ENCODE results near the gene ZYG11B.
"Not testable (repeated sequence)": the region's sequence is repeated elsewhere in the genome, so short reads cannot be mapped to it uniquely, and the experiment has no call there.

Gene ZYG11B

DNA sequence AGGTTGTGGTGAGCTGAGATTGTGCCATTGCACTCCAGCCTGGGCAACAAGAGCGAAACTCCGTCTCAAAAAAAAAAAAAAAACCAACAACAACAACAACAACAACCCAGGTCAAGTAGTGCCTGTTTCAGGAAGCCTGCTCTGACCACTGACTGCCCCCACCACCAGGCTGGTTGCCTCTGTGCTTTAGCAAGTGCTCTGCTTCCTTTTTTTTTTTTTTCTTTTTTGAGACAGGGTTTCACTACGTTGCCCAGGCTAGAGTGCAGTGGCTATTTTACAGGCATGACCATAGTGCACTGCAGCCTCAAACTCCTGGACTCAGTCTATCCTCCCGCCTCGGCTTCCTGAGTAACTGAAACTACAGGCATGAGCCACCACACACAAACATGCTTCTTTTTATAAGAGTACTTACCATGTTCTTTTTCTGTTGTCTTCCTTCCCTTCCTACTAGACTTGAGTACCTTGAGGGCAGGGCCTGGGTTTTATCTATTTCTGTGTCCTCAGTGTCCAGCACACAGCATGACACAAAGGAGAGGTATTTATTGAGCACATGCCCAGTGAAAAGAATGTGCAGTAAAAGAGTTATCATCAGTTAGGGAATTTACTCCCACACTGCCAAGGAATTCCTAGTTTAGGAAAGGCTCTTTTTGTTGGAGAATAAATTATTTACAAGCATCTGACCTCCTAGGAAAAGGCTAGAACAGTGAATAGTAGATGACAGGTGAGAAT is 18.2 kb upstream of the ZYG11B start:
- DNase-seq: no peak

DNA sequence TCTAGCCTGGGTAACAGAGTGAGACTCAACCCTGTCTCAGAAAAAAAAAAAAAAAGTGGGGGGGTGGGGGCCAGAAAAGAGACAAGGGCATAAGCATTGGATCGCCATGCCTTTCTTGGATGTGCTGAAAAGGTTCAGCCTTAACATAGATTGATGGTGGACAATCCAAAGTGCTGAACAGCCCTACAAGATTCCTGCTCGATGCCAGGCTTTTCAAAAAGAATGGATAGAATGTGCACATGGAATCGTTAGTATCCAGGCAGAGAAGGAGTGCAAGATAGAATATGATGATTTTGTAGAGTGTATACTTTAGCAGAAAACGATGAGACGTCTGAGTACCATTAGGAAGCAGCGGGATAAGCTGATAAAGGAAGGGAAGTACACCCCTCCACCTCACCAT is 17.2 kb upstream of the ZYG11B start:
- no peak for DNase-seq

DNA sequence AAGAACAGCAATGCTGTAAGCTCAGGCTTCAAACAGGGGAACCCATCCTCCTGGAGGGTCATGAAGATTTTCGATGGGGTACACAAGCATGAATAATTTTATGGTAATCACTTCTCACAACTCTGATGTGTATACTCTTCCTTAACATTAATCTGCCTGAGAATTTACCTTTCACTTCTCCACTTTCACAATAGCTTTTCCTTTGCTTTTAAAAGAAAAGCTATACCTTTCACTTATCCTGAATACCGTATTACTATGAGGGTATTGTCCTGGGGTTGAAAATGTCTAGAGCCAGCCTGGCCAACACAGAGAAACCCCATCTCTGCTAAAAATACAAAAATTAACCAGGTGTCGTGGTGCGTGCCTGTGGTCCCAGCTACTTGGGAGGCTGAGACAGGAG is 12.7 kb upstream of the ZYG11B start:
- no peak for DNase-seq

DNA sequence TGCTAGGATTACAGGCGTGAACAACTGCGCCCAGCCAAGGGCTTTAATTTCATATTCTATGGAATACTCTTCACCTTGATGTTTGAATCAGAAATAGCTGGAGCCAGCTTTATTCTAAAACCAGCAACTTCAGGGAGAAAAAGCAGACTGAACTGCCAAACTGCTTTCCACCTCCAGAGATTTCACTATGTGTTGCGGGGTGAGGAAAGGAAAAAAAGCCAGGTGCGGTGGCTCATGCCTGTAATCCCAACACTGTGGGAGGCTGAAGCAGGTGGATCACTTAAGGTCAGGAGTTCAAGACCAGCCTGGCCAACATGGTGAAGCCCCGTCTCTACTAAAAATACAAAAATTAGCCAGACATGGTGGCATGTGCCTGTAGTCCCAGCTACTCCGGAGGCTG is 11.0 kb upstream of the ZYG11B start:
- not testable (repeated sequence) for DNase-seq

DNA sequence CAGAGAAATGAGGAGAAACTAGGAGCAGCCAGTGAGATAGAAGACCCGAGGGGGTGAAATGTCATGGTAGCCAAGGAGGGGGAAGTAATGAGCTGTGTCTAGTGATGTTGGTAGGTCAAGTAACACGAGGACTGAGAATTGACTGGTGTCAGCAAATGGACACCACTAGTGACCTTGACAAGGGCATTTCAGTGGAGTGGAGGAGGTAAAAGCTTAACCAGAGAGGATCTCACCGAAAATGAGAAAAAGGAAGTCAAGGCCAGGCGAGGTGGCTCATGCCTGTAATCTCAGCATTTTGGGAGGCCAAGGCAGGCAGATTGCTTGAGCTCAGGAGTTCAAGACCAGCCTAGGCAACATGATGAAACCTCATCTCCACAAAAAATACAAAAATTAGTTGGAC is 3.0 kb upstream of the ZYG11B start:
- DNase-seq: no peak

DNA sequence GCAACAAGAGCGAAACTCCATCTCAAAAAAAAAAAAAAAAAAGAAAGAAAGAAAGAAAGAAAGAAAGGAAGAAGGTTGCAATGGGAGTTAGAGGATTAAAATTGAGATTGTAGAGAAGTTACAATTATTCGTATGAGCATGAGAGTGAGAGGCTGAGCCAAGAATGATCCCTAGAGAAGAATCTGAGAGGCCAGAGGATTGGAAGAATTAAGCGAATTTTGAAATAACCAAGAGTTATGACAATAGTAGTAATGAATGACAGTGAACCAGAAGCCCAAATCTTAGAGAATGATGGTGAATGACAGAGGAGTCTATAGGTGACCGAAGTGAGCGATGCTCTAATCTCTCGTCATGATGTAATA is 369 bp upstream of the ZYG11B start:
- DNase-seq: no peak

DNA sequence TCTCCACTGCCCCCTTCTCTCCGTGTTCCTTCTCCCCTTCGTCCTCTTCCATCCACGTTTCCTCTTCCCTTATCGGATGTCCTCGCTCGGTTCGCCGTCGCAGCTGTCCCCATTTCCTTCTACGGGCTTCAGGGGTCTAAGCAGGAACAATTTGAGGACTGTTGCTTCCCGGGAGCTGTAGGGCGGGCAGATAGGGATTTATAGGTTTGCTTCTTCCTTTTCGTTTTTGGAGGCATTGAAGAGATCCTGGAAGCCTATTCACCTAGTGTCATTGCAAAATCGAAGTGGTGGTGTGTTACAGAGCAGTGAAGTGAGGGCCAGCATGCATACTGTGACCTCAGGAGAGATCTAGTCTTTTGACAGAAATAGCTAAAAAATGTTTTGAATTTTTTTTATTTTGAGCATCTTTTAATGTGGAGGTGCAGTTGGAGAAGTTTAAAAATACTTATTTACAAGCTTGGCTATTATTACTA is 897 bp downstream of the ZYG11B start:
- no peak for DNase-seq

DNA sequence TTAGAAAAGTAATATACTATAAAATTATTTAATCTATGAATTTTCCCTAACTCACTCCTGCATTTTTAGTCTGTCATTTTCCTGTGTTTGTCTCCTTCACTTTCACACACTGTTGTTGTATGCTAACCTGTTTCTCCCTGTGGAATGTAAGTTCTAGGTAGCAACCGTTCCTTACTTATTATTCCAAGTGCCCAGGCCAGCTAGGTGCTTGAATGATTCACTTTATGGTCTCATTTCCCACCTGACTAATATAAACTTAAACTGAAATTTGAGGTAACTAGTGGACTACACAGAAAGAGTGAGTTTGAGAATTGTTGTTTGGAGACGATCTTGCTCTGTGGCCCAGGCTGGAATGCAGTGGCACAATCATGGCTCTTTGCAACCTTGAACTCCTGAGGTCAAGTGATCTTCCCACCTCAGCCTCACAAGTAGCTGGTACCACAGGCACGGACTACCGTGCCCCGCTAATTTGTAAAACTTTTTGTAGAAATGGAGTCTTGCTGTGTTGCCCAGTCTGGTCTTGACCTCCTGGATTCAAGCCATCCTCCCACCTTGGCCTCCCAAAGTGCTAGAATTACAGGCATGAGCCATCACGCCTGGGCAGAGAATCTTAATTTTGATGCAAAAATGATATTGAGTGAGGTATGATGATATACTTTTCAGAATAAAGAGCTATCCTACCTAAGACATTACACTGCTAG is 1.9 kb downstream of the ZYG11B start:
- no peak for DNase-seq

DNA sequence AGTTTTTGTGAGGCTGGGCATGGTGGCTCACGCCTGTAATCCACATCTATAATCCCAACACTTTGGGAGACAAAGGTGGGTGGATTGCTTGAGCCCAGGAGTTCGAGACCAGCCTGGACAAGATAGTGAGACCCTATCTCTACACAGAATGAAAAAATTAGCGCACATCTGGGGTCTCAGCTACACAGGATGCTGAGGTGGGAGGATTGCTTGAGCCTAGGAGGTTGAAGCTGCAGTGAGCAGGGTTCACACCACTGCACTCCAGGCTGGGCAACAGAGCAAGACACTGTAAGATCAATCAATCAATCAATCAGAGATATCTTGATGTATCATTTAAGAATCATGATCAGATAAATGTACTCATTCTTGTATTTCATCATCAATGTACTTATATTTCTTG is 7.1 kb downstream of the ZYG11B start:
- DNase-seq: no peak

DNA sequence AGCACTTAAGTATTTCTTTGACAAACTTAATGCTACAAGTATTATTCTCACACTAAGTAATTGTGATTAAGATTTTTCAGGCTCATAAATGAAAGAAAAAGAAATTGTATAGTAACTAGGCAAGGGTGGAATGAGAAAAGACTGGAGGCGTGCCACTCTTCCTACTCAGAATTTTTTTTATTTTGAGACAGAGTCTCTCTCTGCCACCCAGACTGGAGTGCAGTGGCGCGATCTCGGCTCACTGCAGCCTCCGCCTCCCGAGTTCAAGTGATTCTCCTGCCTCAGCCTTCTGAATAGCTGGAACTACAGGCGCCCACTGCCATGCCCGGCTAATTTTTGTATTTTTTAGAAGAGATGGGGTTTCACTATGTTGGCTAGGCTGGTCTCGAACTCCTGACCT is 9.1 kb downstream of the ZYG11B start:
- not testable (repeated sequence) for DNase-seq

DNA sequence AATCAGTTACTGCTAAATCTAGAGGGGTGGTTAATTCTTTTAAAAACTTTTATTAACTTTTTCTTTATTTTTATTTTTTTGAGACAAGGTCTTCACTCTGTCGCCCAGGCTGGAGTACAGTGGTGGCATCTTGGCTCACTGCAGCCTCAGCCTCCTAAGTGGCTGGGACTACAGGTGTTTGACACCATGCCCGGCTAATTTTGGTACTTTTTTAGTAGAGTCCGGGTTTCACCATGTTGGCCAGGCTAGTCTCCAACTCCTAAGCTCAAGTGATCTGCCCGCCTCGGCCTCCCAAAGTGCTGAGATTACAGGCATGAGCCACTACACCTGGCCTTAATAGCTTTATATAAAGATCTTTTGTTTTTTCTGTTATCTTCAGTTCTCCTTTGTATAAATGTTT is 11.9 kb downstream of the ZYG11B start:
- DNase-seq: no peak

DNA sequence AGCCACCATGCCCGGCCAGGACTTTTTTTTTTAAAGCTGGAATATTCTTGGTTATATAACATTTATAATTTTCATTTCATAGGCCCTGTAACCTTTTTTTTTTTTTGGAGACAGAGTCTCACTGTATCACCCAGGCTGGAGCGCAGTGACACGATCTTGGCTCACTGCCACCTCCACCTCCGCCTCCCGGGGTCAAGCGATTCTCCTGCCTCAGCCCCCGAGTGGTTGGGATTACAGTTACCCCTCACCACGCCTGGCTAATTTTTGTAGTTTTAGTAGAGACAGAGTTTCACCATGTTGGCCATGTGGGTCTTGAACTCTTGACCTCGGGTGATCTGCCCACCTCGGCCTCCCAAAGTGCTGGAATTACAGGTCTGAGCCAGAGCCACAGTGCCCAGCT is 12.6 kb downstream of the ZYG11B start:
- DNase-seq: no peak

DNA sequence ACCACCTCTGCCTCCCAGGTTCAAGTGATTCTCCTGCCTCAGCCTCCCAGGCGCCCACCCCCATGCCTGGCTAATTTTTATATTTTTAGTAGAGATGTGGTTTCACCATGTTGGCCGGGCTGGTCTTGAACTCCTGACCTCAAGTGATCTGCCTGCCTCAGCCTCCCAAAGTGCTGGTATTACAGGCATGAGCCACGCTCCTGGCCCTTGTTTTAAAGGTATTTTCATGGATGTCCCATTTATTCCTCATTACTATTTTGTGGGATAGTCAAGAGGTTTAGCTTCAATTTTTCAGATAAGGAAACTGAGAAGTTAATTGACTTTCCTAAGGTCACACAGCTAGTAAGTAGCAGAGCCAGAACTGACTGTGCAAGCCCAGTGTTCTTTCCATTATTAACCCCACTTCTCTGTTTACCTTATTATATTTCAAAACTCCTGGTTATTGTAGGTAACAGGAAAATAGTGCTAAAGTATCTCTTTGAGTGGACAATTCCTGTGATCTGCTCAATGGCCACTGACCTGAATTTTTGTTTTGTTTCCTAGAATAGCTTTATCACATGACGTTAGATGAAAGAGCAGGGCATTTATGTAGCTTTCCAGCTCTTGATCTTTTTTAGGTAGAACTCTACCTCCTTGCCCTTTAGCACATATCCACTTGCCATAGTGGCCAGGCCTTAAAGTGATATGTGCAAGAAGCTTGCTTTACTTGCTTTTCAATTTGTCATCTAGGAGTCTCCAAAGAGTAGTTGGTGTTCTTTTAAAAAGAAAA is 13.6 kb downstream of the ZYG11B start:
- no peak for DNase-seq

DNA sequence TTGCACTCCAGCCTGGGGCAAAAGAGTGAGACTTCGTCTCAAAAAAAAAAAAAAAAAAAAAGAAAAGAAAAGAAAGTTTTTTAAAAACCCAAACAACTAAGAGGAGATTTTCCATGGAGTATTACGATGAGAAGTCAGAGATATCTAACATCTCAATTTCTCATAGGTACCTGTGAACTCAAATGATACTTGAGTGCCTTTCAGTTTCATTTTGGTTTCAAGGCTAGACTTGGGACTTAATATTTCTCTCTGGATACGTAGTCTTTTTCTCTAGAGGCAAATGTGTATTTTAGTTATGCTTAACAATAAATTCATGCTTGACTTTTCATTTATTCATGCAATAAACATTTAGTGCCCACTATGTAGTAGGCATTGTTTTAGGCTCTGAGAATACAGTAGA is 15.0 kb downstream of the ZYG11B start:
- no peak for DNase-seq

DNA sequence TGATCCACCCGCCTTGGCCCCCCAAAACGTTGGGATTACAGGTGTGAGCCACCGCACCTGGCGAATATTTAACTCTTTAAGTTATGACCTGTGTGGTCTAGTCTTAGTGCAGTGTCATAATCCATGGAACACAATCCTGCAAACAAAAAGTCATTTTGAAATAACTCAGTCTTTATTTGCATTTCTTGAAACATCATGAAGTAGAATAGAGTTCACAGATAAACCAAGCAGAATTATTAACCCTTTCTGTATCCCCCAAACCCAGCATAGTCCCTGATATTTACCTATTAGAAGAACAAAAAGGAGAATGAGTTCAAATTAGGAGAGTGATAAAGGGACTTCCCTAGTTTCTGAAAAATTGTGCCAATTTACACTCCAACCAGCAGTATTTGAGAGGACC is 19.9 kb downstream of the ZYG11B start:
- DNase-seq: no peak

DNA sequence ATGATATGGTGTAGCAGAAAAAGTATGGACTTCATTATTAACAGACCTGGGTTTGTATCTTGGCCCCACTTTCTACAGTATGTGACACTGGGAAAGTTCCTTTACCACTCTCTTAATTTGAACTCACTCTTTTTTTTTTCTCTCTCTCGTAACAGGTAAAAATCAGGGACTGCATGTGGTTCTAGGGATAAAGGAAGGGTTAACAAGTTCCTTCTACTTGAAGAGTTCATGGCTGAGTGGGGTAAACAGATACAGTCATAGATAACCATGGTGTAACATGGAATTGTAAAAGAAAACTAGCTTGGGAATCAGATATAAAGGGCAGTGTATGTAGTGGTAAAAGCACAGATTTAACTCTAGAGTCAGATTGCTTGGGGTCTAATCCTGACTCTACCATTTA is 21.2 kb downstream of the ZYG11B start:
- no peak for DNase-seq

DNA sequence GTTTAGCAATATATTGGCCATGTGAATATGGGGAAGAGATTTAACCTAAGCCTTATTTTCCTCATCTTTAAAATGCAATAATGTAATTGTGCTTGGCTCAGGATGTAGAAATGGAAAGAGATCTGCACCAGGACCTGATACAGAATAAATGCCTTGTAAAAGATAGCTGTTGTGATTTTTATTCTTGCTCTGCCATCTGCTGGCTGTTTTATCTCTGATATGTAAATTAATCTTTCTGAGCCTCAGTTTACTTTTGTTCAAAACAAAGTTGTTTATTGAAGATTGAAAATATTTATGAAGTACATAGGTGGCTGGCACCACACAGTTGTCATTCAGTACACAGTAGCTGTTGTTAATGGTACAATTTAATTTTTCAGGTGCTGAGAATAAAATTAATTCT is 21.9 kb downstream of the ZYG11B start:
- no peak for DNase-seq

DNA sequence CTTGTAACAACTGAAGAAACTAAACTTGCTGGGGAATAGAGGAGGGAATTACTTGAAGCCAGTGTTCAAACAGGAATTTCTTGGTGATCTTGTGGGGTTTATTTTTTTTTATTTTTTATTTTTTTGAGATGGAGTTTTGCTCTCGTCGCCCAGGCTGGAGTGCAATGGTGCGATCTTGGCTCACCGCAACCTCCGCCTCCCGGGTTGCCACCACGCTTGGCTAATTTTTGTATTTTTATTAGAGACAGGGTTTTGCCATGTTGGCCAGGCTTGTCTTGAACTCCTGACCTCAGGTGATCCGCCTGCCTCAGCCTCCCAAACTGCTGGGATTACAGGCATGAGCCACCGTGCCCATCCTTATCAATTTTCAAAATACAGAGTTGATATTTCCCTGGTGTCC is 23.2 kb downstream of the ZYG11B start:
- DNase-seq: not testable (repeated sequence)

DNA sequence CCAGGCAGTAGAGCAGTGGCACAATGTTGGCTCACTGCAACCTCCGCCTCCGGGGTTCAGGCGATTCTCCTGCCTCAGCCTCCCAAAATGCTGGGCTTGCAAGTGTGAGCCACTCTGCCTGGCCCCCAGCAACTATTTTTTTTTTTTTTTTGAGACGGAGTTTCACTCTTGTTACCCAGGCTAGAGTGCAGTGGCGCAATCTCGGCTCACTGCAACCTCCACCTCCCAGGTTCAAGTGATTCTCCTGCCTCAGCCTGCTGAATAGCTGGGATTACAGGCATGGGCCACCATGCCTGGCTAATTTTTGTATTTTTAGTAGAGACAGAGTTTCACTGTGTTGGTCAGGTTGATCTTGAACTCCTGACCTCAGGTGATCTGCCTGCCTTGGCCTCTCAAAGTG is 23.9 kb downstream of the ZYG11B start:
- DNase-seq: not testable (repeated sequence)

DNA sequence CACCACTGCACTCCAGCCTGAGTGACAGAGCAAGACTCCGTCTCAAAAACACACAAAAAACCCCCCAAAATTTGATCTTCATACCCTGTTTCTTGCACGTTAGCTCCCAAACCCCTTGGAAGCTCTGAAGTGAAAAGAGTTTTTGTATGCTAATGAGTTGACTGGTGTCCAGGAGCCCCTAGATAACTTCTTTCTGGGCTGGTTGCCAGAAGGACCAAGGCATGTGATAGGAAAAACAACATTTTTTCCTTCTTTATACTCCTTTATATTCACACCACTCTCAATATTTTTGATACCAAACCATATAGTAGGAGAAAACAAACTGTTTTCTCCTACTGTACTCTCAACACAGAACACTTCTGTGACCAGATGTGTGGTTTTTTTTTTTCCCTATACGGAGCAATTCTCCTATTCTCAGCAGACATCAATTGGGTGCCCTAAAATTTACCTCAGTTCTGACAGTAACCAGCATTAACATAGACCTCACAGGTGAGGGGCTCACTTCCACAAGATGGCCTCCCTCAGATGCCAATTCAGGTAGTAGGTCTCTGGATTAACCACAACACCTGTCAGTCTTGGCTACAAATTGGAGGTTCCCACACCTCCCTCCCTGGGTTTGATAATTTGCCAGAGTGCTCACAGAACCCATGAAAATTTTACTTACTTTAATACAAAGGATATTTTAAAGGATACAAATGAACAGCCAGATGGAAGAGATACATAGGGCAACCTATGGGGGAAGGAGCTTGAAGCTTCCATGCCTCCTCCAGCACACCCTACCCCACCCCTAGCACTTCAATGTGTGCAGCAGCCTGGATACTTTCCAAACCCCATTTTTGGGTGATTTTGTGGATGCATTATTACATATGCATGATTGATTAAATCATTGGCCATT is 25.6 kb downstream of the ZYG11B start:
- DNase-seq: no peak

DNA sequence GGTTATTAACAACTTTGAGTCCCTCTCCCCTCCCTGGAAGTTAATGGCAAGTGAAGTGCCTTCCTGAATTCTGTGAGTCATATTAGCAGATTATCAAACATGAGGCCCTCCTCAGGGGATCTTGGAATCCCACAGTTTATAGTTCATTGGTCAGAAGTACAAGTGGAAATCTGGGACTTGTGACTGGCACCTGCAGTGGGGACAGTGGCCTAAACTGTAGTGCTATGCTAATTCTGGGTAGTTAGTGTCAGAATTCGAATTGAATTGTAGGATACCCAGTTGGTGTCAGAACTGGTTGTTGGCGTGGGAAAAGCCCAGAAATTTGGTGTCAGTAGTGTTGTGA is 26.2 kb downstream of the ZYG11B start:
- no peak for DNase-seq

DNA sequence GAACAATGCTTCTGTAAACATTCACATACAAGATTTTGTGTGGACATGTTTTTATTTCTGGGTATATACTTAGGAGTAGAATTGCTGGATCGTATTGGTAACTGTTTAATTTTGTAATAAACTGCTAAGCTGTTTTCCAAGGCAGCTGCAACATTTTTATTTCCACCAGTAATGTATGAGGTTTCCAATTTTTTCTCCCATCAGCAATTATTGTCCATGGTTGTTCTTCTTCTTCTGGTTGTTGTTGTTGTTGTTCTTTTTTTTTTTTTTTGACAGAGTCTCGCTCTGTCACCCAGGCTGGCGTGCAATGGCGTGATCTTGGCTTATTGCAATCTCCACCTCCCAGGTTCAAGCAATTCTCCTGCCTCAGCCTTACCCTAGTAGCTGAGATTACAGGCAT is 26.9 kb downstream of the ZYG11B start:
- DNase-seq: no peak

DNA sequence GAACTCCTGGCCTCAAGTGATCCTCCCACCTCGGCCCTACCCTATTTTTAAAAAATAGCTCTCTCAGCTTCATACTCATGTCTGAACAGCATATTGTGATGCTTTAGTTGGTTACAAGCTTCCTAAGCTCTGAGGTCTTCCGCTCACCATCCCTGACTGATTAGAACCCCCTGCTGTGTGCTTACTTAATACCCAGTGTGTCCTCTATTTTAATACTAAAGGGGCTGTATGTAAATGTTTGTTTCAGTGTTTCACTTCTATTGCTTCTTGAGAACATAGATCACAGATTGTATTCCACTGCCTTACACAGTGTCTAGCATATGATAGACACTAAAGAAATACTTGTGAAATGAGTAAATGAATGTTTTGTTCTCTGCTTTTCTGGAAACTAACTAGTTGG is 29.8 kb downstream of the ZYG11B start:
- DNase-seq: no peak
